ENCODE data around the gene LRRIQ1. TPM values are rescaled to one million over a fixed set of nuclear protein-coding genes. Genes with fewer than 3 reads are reported as not detected.

The LRRIQ1 gene
- total RNA-seq, 1 donor from 2014 or later = not detected

GRCh38 chr12:85274315-85274651 lies 238.1 kb downstream of the LRRIQ1 start:
- no peak overlapping the region for H3K4me3 Mint-ChIP-seq (ENCODE audit: unreplicated experiment)
- peaks cover 9% of the 10 kb centered on the region for H3K4me1 Mint-ChIP-seq (ENCODE audit: low read depth)
- H3K36me3 Mint-ChIP-seq (ENCODE audit: low read depth) = no peaks in the 10 kb centered on the region
- DNase-seq (ENCODE audit: low spot score) = no peak
- peaks cover 43% of the 10 kb centered on the region for H3K27me3 Mint-ChIP-seq (ENCODE audit: low read depth)
- no peak overlapping the region for H3K27ac Mint-ChIP-seq (ENCODE audit: unreplicated experiment)
- no peak for TF ChIP-seq CTCF (IDR thresholded peaks at IDR 0.05)
- H3K9me3 Mint-ChIP-seq (ENCODE audit: low read depth) = peaks cover 9% of the 10 kb centered on the region

GRCh38 chr12:85275374-85275773 lies 239.2 kb downstream of the LRRIQ1 start:
- Mint-ChIP-seq H3K27ac (ENCODE audit: unreplicated experiment) (peak overlapping the region; percentile 67), H3K27me3 (ENCODE audit: low read depth) (peaks cover 47% of the 10 kb centered on the region)
- DNase-seq (ENCODE audit: low spot score) = no peak

GRCh38 chr12:85277191-85277590 lies 241.0 kb downstream of the LRRIQ1 start:
- Mint-ChIP-seq H3K9me3 (ENCODE audit: low read depth) (peaks cover 9% of the 10 kb centered on the region), H3K27me3 (ENCODE audit: low read depth) (peaks cover 52% of the 10 kb centered on the region), H3K27ac (ENCODE audit: unreplicated experiment) (no peak overlapping the region), H3K4me3 (ENCODE audit: unreplicated experiment) (no peak overlapping the region), H3K4me1 (ENCODE audit: low read depth) (peaks cover 28% of the 10 kb centered on the region), H3K36me3 (ENCODE audit: low read depth) (no peaks in the 10 kb centered on the region)
- TF ChIP-seq CTCF (IDR thresholded peaks at IDR 0.05) = no peak
- DNase-seq (ENCODE audit: low spot score) = no peak

More at GRCh38 chr12:85275374-85275773, 239.2 kb downstream of the LRRIQ1 start:
- no peak overlapping the region for H3K4me3 Mint-ChIP-seq (ENCODE audit: unreplicated experiment)
- H3K36me3 Mint-ChIP-seq (ENCODE audit: low read depth) = no peaks in the 10 kb centered on the region
- no peak for TF ChIP-seq CTCF (IDR thresholded peaks at IDR 0.05)
- peaks cover 9% of the 10 kb centered on the region for H3K9me3 Mint-ChIP-seq (ENCODE audit: low read depth)
- H3K4me1 Mint-ChIP-seq (ENCODE audit: low read depth) = peaks cover 18% of the 10 kb centered on the region

GRCh38 chr12:85277900-85278597 lies 241.9 kb downstream of the LRRIQ1 start:
- no peak overlapping the region for H3K4me3 Mint-ChIP-seq (ENCODE audit: unreplicated experiment)
- H3K9me3 Mint-ChIP-seq (ENCODE audit: low read depth) = peaks cover 9% of the 10 kb centered on the region
- peaks cover 49% of the 10 kb centered on the region for H3K27me3 Mint-ChIP-seq (ENCODE audit: low read depth)
- H3K27ac Mint-ChIP-seq (ENCODE audit: unreplicated experiment) = no peak overlapping the region
- H3K4me1 Mint-ChIP-seq (ENCODE audit: low read depth) = peaks cover 28% of the 10 kb centered on the region
- DNase-seq (ENCODE audit: low spot score) = no peak
- TF ChIP-seq CTCF (IDR thresholded peaks at IDR 0.05) = no peak
- no peaks in the 10 kb centered on the region for H3K36me3 Mint-ChIP-seq (ENCODE audit: low read depth)

GRCh38 chr12:85278598-85279448 lies 242.7 kb downstream of the LRRIQ1 start:
- DNase-seq (ENCODE audit: low spot score) = peak; percentile 42
- Mint-ChIP-seq H3K4me3 (ENCODE audit: unreplicated experiment) (peak overlapping the region; percentile 98), H3K9me3 (ENCODE audit: low read depth) (peaks cover 9% of the 10 kb centered on the region), H3K27me3 (ENCODE audit: low read depth) (peaks cover 47% of the 10 kb centered on the region), H3K36me3 (ENCODE audit: low read depth) (no peaks in the 10 kb centered on the region), H3K27ac (ENCODE audit: unreplicated experiment) (peak overlapping the region; percentile 99), H3K4me1 (ENCODE audit: low read depth) (peaks cover 28% of the 10 kb centered on the region)
- no peak for TF ChIP-seq CTCF (IDR thresholded peaks at IDR 0.05)
